ENCODE data around the gene RRAD.

RRAD gene

GRCh38 chr16:66932076-66932475 lies 6.7 kb upstream of the RRAD start:
- no peak overlapping the region for H3K4me2 ChIP-seq (ENCODE audit: low read length)
- H3K9ac ChIP-seq (ENCODE audit: low read length): no peak overlapping the region
- H3K18ac ChIP-seq (ENCODE audit: low read length): no peak overlapping the region
- peaks cover 8% of the 10 kb centered on the region for H3K79me1 ChIP-seq (ENCODE audit: low read length)
- no peak overlapping the region for H3K14ac ChIP-seq (ENCODE audit: low read length)
- H3K4me3 ChIP-seq (ENCODE audit: low read depth, low read length): no peak overlapping the region
- H2BK12ac ChIP-seq (ENCODE audit: low read length): no peak overlapping the region
- H4K8ac ChIP-seq (ENCODE audit: low read depth, low read length): no peak overlapping the region
- DNase-seq: peak; percentile 66 to 74
- H4K12ac ChIP-seq (ENCODE audit: low read depth, low read length): no peak overlapping the region
- WGBS (ENCODE audit: extremely low coverage, insufficient coverage, insufficient read length): no CpG with 5 or more reads among the region's 4 CpGs
- no peaks in the 10 kb centered on the region for H3K9me3 ChIP-seq (ENCODE audit: insufficient read depth, low read depth, low read length)
- H2BK120ac ChIP-seq (ENCODE audit: insufficient read depth, low read length, poor library complexity): no peak overlapping the region
- no peak overlapping the region for H3K27ac ChIP-seq (ENCODE audit: low read depth, low read length)
- H3K79me2 ChIP-seq (ENCODE audit: control insufficient read depth, insufficient read depth, low read length, poor library complexity): peaks cover 9% of the 10 kb centered on the region
- H2BK5ac ChIP-seq (ENCODE audit: low read depth, low read length, poor library complexity): no peak overlapping the region
- H2AK5ac ChIP-seq (ENCODE audit: low read length): no peak overlapping the region
- no peak overlapping the region for H3K4ac ChIP-seq (ENCODE audit: low read depth, low read length)
- H4K91ac ChIP-seq (ENCODE audit: low read depth, low read length): no peak overlapping the region
- H3K36me3 ChIP-seq (ENCODE audit: control insufficient read depth in 1 of 2, insufficient read depth in 2 of 2, low read length in 2 of 2): peaks cover 10 to 11% of the 10 kb centered on the region in 2 experiments
- peaks cover 18 to 20% of the 10 kb centered on the region in 2 experiments for H3K4me1 ChIP-seq (ENCODE audit: control insufficient read depth in 1 of 2, insufficient read depth in 2 of 2, low read length in 2 of 2)
- H2AFZ ChIP-seq (ENCODE audit: insufficient read depth, low read length, poor library complexity): no peak overlapping the region
- H3K27me3 ChIP-seq (ENCODE audit: insufficient read depth, low read length): no peaks in the 10 kb centered on the region
- no peak overlapping the region for H3K23ac ChIP-seq (ENCODE audit: low read length)

- H3K18ac ChIP-seq (ENCODE audit: low read length): no peak overlapping the region
- no peak overlapping the region for H4K8ac ChIP-seq (ENCODE audit: low read depth, low read length)
- H3K27ac ChIP-seq (ENCODE audit: low read depth, low read length): no peak overlapping the region
- H3K4me1 ChIP-seq (ENCODE audit: control insufficient read depth in 1 of 2, insufficient read depth in 2 of 2, low read length in 2 of 2): peaks cover 20% of the 10 kb centered on the region in 2 experiments
- H3K27me3 ChIP-seq (ENCODE audit: insufficient read depth, low read length): peaks cover 1% of the 10 kb centered on the region
- H3K9me3 ChIP-seq (ENCODE audit: insufficient read depth, low read depth, low read length): no peaks in the 10 kb centered on the region
- peaks cover 8 to 11% of the 10 kb centered on the region in 2 experiments for H3K36me3 ChIP-seq (ENCODE audit: control insufficient read depth in 1 of 2, insufficient read depth in 2 of 2, low read length in 2 of 2)
- H4K12ac ChIP-seq (ENCODE audit: low read depth, low read length): no peak overlapping the region
- no peak overlapping the region for H3K9ac ChIP-seq (ENCODE audit: low read length)
- no peak overlapping the region for H3K23ac ChIP-seq (ENCODE audit: low read length)
- H2BK12ac ChIP-seq (ENCODE audit: low read length): no peak overlapping the region
- H4K91ac ChIP-seq (ENCODE audit: low read depth, low read length): no peak overlapping the region
- H3K4me2 ChIP-seq (ENCODE audit: low read length): no peak overlapping the region
- no peak for DNase-seq
- no peak overlapping the region for H3K14ac ChIP-seq (ENCODE audit: low read length)
- no peak overlapping the region for H2BK120ac ChIP-seq (ENCODE audit: insufficient read depth, low read length, poor library complexity)
- no peak overlapping the region for H2AFZ ChIP-seq (ENCODE audit: insufficient read depth, low read length, poor library complexity)
- H3K79me1 ChIP-seq (ENCODE audit: low read length): peaks cover 8% of the 10 kb centered on the region
- no peak overlapping the region for H2AK5ac ChIP-seq (ENCODE audit: low read length)
- no peak overlapping the region for H3K4ac ChIP-seq (ENCODE audit: low read depth, low read length)
- no peak overlapping the region for H3K4me3 ChIP-seq (ENCODE audit: low read depth, low read length)
- WGBS (ENCODE audit: extremely low coverage, insufficient coverage, insufficient read length): no CpG with 5 or more reads among the region's 2 CpGs
- H3K79me2 ChIP-seq (ENCODE audit: control insufficient read depth, insufficient read depth, low read length, poor library complexity): peaks cover 9% of the 10 kb centered on the region
- H2BK5ac ChIP-seq (ENCODE audit: low read depth, low read length, poor library complexity): no peak overlapping the region
These were observed 6.3 kb upstream of the RRAD start for GRCh38 chr16:66931665-66932064.

- H3K36me3 ChIP-seq (ENCODE audit: control insufficient read depth in 1 of 2, insufficient read depth in 2 of 2, low read length in 2 of 2): peaks cover 5 to 8% of the 10 kb centered on the region in 2 experiments
- H3K4me1 ChIP-seq (ENCODE audit: control insufficient read depth in 1 of 2, insufficient read depth in 2 of 2, low read length in 2 of 2): peaks cover 14 to 16% of the 10 kb centered on the region in 2 experiments
- no peak overlapping the region for H2BK120ac ChIP-seq (ENCODE audit: insufficient read depth, low read length, poor library complexity)
- no CpG with 5 or more reads among the region's 4 CpGs for WGBS (ENCODE audit: extremely low coverage, insufficient coverage, insufficient read length)
- H3K4ac ChIP-seq (ENCODE audit: low read depth, low read length): no peak overlapping the region
- H4K12ac ChIP-seq (ENCODE audit: low read depth, low read length): no peak overlapping the region
- no peak overlapping the region for H3K9ac ChIP-seq (ENCODE audit: low read length)
- H2AFZ ChIP-seq (ENCODE audit: insufficient read depth, low read length, poor library complexity): no peak overlapping the region
- H3K9me3 ChIP-seq (ENCODE audit: insufficient read depth, low read depth, low read length): peaks cover 2% of the 10 kb centered on the region
- H3K79me2 ChIP-seq (ENCODE audit: control insufficient read depth, insufficient read depth, low read length, poor library complexity): peaks cover 7% of the 10 kb centered on the region
- no peak overlapping the region for H2BK12ac ChIP-seq (ENCODE audit: low read length)
- no peak overlapping the region for H3K27ac ChIP-seq (ENCODE audit: low read depth, low read length)
- peak; percentile 38 to 65 for DNase-seq
- no peak overlapping the region for H3K4me2 ChIP-seq (ENCODE audit: low read length)
- peaks cover 16% of the 10 kb centered on the region for H3K27me3 ChIP-seq (ENCODE audit: insufficient read depth, low read length)
- no peak overlapping the region for H3K14ac ChIP-seq (ENCODE audit: low read length)
- H3K4me3 ChIP-seq (ENCODE audit: low read depth, low read length): no peak overlapping the region
- peaks cover 8% of the 10 kb centered on the region for H3K79me1 ChIP-seq (ENCODE audit: low read length)
- no peak overlapping the region for H4K91ac ChIP-seq (ENCODE audit: low read depth, low read length)
- H4K8ac ChIP-seq (ENCODE audit: low read depth, low read length): no peak overlapping the region
- no peak overlapping the region for H2BK5ac ChIP-seq (ENCODE audit: low read depth, low read length, poor library complexity)
- no peak overlapping the region for H3K23ac ChIP-seq (ENCODE audit: low read length)
- H2AK5ac ChIP-seq (ENCODE audit: low read length): no peak overlapping the region
- H3K18ac ChIP-seq (ENCODE audit: low read length): no peak overlapping the region
These were observed 4.9 kb upstream of the RRAD start for GRCh38 chr16:66930189-66930588.

- no peak overlapping the region for H3K27ac ChIP-seq (ENCODE audit: low read depth, low read length)
- H3K18ac ChIP-seq (ENCODE audit: low read length): no peak overlapping the region
- peaks cover 30% of the 10 kb centered on the region for H3K27me3 ChIP-seq (ENCODE audit: insufficient read depth, low read length)
- H3K4me2 ChIP-seq (ENCODE audit: low read length): no peak overlapping the region
- peaks cover 5 to 8% of the 10 kb centered on the region in 2 experiments for H3K36me3 ChIP-seq (ENCODE audit: control insufficient read depth in 1 of 2, insufficient read depth in 2 of 2, low read length in 2 of 2)
- H4K12ac ChIP-seq (ENCODE audit: low read depth, low read length): no peak overlapping the region
- no peak overlapping the region for H2AK5ac ChIP-seq (ENCODE audit: low read length)
- no peak overlapping the region for H4K8ac ChIP-seq (ENCODE audit: low read depth, low read length)
- no peak overlapping the region for H2BK12ac ChIP-seq (ENCODE audit: low read length)
- H2BK5ac ChIP-seq (ENCODE audit: low read depth, low read length, poor library complexity): no peak overlapping the region
- peaks cover under 1% of the 10 kb centered on the region for H3K79me1 ChIP-seq (ENCODE audit: low read length)
- H3K9me3 ChIP-seq (ENCODE audit: insufficient read depth, low read depth, low read length): peaks cover 2% of the 10 kb centered on the region
- H3K4ac ChIP-seq (ENCODE audit: low read depth, low read length): no peak overlapping the region
- H3K9ac ChIP-seq (ENCODE audit: low read length): no peak overlapping the region
- WGBS (ENCODE audit: extremely low coverage, insufficient coverage, insufficient read length): no CpG with 5 or more reads among the region's 10 CpGs
- no peak overlapping the region for H3K4me3 ChIP-seq (ENCODE audit: low read depth, low read length)
- H3K23ac ChIP-seq (ENCODE audit: low read length): no peak overlapping the region
- H3K14ac ChIP-seq (ENCODE audit: low read length): no peak overlapping the region
- DNase-seq: no peak
- H3K79me2 ChIP-seq (ENCODE audit: control insufficient read depth, insufficient read depth, low read length, poor library complexity): no peaks in the 10 kb centered on the region
- H3K4me1 ChIP-seq (ENCODE audit: control insufficient read depth in 1 of 2, insufficient read depth in 2 of 2, low read length in 2 of 2): peaks cover 15 to 20% of the 10 kb centered on the region in 2 experiments
- no peak overlapping the region for H2BK120ac ChIP-seq (ENCODE audit: insufficient read depth, low read length, poor library complexity)
- H2AFZ ChIP-seq (ENCODE audit: insufficient read depth, low read length, poor library complexity): no peak overlapping the region
- H4K91ac ChIP-seq (ENCODE audit: low read depth, low read length): no peak overlapping the region
These were observed 3.5 kb upstream of the RRAD start for GRCh38 chr16:66928702-66929388.
